ENCODE measurements around the gene CHCHD5. TPM values are rescaled to one million over a fixed set of nuclear protein-coding genes. Genes with fewer than 3 reads are reported as not detected.

CHCHD5 gene
- total RNA-seq, 1 experiment from 2014 or later: 32.3 TPM

DNA sequence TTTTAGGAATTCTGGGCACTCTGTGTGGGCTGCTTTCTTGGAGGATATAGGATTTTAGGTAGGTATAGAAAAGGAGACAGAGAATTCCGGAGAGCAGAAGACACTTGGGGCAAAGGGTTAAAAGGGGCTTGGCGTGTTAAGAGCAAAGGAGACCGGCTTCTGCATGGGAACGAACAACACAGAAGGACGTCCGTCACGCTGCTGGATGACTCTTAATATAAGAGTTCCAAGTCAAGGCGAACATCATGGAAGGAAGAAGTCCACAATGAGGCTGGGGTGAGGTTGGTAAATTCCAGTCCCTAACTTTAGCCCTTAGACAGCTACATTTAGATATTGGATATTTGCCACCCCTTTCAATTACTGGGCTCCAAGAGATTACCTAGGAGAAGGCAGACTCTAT, 45.4 kb downstream of the CHCHD5 start:
- Histone ChIP-seq H3K56ac (ENCODE audit: insufficient read length, low read depth, low read length) (no peak overlapping the region), H4K91ac (ENCODE audit: insufficient read length, low read depth, low read length) (no peak overlapping the region), H3K23me2 (ENCODE audit: insufficient read length, low read depth, low read length, poor library complexity, severe bottlenecking) (no peaks in the 10 kb centered on the region), H3K79me1 (ENCODE audit: insufficient read depth, low read depth, low read length, poor library complexity, severe bottlenecking) (no peaks in the 10 kb centered on the region), H2BK120ac (ENCODE audit: low read depth, low read length, poor library complexity, severe bottlenecking) (no peak overlapping the region), H3K23ac (ENCODE audit: insufficient read length, low read depth, low read length) (no peak overlapping the region), H3K79me2 (ENCODE audit: insufficient read depth, low read length) (no peaks in the 10 kb centered on the region), H3K27ac (ENCODE audit: insufficient read length, low read depth, low read length) (no peak overlapping the region), H4K8ac (replicated peaks; ENCODE audit: insufficient read length, low read depth, low read length) (no peak overlapping the region), H3K27me3 (ENCODE audit: insufficient read depth, low read length) (no peaks in the 10 kb centered on the region), H2AFZ (ENCODE audit: low read length) (no peak overlapping the region), H2BK20ac (ENCODE audit: low read depth, low read length, poor library complexity, severe bottlenecking) (no peak overlapping the region), H3K4ac (ENCODE audit: low read depth, low read length) (no peak overlapping the region), H2BK5ac (ENCODE audit: insufficient read length, low read length) (no peak overlapping the region), H3K9ac (ENCODE audit: extremely low read depth, insufficient read length, low read length) (no peak overlapping the region), H4K5ac (ENCODE audit: insufficient read length, low read depth, low read length) (no peak overlapping the region), H3K18ac (ENCODE audit: insufficient read length, low read depth, low read length) (no peak overlapping the region), H2BK15ac (ENCODE audit: low read depth, low read length) (no peak overlapping the region), H3K14ac (ENCODE audit: insufficient read depth, low read length) (no peak overlapping the region), H3K4me1 (ENCODE audit: insufficient read depth, low read length) (peaks cover 6% of the 10 kb centered on the region), H3K4me2 (ENCODE audit: insufficient read depth, insufficient read length, low read length) (no peak overlapping the region), H4K20me1 (ENCODE audit: control insufficient read depth, insufficient read depth, insufficient read length) (no peaks in the 10 kb centered on the region), H3T11ph (ENCODE audit: low read length) (no peak overlapping the region), H3K9me3 (ENCODE audit: control insufficient read depth, low read depth, low read length) (no peaks in the 10 kb centered on the region), H2AK5ac (ENCODE audit: insufficient read length, low read length) (no peak overlapping the region), H2BK12ac (ENCODE audit: insufficient read length, low read depth, low read length) (no peak overlapping the region)
- no CpG with 5 or more reads among the region's 8 CpGs for WGBS (ENCODE audit: extremely low coverage, insufficient read length, low lambda C conversion rate)
- DNase-seq: no peak
- no peaks in the 10 kb centered on the region; a peak in 1 of 5 replicates for H3K9me3 Mint-ChIP-seq
- no peak overlapping the region for H3K4me3 Mint-ChIP-seq
- no peak overlapping the region; a peak in 1 of 7 replicates for H3K27ac Mint-ChIP-seq
- H3K27me3 Mint-ChIP-seq (ENCODE audit: low read depth): no peaks in the 10 kb centered on the region
- TF ChIP-seq, protein P1, sequence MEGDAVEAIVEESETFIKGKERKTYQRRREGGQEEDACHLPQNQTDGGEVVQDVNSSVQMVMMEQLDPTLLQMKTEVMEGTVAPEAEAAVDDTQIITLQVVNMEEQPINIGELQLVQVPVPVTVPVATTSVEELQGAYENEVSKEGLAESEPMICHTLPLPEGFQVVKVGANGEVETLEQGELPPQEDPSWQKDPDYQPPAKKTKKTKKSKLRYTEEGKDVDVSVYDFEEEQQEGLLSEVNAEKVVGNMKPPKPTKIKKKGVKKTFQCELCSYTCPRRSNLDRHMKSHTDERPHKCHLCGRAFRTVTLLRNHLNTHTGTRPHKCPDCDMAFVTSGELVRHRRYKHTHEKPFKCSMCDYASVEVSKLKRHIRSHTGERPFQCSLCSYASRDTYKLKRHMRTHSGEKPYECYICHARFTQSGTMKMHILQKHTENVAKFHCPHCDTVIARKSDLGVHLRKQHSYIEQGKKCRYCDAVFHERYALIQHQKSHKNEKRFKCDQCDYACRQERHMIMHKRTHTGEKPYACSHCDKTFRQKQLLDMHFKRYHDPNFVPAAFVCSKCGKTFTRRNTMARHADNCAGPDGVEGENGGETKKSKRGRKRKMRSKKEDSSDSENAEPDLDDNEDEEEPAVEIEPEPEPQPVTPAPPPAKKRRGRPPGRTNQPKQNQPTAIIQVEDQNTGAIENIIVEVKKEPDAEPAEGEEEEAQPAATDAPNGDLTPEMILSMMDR (conservative IDR thresholded peaks at IDR 0.05): no peak
- peaks cover 24 to 28% of the 10 kb centered on the region in 2 experiments for H3K4me1 Mint-ChIP-seq
- H3K36me3 Mint-ChIP-seq (ENCODE audit: insufficient read depth in 1 of 3, low read depth in 3 of 3): no peaks in the 10 kb centered on the region; a peak in 1 of 7 replicates
